Effector CD4-positive, alpha-beta T cell (primary cell): Measurements from ENCODE around the gene GRIK1.
"Not testable (repeated sequence)": the region's sequence is repeated elsewhere in the genome, so short reads cannot be mapped to it uniquely, and the experiment has no call there.

Experiments
- DNase-seq: peaks from one replicate; pipeline ENCODE4 v3.0.0-alpha.2; 2020

The GRIK1 gene

DNA sequence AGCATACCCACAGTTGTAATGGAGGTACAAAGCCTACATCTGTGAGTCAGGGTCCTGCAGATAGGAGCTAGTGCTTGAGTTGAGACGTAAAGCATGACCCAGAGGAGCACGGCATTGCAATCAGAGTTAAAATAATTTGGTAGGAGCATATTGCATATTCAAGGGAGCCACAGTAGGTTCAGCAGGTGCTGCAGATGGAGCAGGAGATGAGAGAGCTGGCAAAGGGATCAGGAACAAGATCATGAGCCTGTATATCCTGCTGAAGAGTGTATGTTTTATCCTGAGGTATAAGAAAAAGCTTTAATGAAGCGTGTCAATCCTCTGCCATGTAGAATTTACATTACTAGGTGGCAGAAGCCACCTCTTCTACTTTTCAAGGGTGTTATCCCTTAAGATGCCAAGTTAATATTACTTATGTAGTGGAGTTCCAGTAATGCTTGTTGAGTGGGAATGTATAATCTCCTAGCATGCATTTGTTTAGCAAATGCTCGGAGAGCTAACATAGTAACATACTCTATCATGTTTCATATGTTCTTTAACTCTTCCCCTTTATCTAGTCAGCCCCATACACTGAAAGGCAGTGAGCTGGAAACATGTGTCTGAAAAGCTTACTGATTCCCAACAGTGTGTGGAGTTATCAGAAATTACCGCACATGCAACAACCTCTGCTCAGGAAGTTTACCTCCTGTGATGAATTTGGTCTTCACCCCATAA is 300.3 kb downstream of the GRIK1 start:
- DNase-seq, result no peak

DNA sequence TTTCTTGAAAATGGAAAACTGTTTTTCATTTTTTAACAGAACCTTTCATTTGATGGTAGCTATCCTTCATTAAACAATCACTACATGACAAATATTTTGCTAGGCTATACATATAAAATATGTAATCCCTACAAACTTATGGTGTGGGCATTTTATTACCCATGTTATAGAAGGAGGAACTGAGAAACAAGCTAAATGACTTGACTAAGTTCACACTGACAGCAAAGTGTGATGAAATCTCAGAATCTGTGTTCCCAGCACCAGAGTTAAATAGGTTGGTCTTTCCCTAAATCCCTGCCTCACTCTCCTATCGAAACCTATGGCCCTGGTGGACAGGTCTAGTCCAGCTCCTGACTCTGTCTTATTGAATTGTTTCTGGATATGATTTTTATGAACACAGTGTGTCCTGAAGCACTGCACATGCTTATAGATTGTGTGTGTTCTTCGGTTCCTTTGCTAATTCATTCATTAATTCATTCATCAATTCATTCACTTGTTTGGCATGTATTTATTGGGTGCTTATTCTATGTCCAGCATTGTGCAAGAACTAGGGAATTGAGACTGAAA is 301.0 kb downstream of the GRIK1 start:
- no peak for DNase-seq

DNA sequence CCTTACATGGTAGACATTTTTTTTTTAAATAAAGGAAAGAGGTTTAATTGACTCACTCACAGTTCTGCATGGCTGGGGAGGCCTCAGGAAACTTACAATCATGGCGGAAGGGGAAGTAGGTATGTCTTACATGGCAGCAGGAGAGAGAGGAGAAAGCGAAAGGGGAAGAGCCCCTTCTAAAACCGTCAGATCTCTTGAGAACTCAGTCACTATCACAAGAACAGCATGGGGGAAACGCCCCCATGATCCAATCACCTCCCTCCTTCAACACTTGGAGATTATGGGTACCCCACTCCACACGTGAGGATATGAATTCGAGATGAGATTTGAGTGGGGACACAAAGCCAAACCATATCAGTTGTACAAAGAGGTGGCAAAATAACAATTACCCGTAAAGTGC is 301.7 kb downstream of the GRIK1 start:
- DNase-seq, result no peak

DNA sequence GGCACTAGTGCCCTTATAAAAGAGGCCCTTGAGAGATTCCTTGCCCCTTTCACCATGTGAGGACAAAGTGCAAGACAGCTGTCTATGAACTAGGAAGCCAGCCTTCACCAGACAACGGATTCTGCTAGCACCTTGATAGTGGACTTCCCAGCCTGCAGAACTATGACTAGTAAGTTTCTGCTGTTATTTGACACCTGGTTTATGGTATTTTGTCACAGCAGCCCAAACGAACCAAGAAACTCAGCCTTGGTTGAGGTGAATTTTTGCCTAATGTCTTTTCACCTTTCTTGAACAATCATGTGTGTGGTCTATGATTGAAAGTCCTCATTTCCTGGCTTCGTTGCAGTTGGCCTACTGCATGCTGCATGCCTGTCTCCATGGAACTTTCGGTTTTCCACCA is 302.2 kb downstream of the GRIK1 start:
- DNase-seq, result no peak

DNA sequence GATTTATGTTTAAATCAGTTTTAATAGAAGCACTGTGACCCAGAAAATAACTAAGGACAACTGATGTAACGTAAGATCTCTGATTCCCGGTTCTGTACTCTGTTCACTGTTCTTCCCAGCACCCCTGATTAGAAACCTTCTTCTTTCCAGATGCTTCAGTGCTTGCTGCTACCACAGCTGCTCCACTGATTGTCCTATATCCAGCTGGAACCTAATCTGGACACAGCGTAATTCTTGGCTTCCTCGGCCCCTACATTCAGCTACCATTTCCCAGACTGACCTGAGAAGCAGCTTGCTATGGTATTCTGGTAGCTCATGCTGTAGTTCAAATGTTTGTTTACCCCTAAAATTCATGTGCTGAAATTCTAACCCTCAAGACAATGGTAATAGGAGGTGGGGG is 302.7 kb downstream of the GRIK1 start:
- DNase-seq, result no peak

DNA sequence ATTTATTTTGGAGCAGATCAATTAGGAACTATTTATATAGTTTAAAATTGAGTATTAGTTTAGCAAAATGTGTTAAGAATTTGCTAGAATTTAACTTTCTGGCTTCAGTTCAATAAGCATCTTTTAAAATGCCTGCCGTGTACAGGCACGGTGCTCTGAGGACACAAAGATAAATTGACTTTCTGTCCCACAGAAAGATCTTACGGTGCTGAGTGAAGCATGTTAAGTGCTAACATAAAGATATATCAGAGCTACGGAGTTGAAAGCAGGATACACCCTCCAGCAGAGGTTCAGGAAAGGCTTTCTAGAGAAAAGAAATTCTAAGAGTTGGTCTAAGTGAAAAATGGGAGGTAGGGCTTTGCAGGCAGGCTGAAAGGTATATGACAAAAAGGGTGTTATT is 305.4 kb downstream of the GRIK1 start:
- DNase-seq, result no peak

DNA sequence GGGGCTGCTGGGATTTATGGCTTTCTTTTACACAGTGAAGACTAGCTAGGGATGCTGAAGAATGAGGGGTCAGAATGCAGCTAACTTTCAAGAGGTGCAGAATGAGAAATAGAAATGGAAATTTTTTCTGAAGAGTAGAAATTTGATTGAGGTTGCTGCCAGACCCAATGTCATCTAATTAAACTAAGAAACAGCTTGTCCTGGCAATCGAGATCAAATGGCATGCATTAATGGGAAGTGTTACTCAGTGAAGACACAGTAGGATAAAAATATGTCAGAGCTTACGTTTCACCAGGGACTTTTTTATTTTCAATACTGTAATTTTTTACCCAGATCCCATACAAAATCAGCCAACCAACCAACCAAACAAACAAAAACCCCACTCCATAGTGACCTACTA is 306.0 kb downstream of the GRIK1 start:
- no peak for DNase-seq

DNA sequence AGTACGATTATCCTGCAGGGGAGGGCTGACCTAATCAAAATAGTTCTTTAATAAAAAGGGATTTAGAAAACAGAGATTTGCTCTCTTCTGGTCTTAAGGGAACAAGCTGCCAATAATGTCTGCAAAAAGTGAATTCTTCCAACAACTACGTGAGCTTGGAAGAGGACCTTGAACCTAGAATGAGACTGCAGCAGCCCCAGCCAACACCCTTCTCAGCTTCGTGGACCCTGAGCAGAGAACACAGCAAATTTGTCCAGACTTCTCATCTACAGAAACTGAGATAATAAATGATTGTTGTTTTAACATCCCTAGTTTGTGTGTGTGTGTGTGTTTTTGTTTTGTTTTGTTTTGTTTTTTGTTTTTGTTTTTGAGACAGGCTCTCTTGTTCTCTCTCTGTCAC is 309.4 kb downstream of the GRIK1 start:
- DNase-seq, result no peak

DNA sequence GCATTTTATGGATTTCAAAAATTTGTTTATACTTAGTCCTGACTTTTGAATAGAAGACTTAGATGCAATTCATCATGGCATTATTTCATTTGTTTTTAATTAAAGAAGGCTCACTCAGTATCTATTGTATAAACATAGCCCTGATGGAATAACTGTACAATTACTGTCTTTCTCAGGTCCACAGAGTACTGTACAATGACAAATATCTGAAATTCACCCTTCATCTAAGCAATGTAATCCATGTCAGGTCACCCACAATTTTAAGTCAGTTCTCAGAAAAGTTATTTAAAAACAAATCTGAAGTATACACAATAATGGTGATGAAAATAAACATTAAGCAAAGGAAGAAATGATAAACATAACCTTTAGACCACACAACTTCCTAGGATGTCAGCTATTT is 311.9 kb downstream of the GRIK1 start:
- no peak for DNase-seq

DNA sequence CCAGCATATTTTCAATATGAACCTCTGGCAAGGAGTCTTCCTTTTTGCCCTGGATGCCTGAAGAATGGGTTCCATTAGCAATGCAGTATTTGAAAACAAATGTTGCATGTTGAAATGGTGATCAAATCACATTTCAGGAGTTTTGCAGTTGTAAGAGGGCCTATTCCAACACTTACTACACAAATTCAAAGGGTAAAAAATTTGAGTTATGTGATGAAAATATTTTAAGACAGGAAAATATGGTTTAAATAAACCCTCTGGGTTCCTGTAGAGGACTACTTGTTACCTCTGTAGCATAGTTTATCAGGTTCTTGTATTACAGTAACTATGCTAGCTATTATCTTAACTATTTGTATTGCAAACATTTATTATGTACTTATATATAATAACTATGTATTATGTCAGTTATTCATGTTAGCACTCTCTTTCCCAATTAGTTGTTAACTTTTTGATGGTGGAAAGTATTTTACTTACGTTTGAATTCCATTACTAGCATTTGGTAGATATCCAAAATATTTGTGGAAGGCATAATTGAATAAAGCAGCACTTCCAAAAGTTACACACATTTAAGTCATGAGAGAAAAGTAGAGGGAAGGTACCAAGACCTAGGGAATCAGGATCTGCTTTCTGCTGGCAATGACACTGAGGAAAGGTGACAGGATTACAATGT is 312.9 kb downstream of the GRIK1 start:
- no peak for DNase-seq

DNA sequence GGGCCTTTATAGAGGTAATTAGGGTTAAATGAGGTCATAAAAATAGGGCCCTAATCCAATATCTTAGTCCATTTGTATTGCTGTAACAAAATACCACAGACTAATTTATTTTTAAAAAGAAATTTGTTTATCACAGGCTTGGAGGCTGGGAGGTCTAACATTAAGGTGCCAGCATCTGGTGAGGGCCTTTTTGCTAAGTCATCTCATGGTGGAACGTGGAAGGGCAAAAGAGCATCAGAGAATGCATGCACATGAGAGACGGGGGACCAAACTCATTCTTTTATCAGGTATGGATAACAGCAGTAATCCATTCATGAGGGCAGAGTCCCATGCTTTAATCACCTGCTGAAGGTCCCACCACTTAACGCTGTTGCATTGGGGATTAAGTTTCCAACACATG is 313.8 kb downstream of the GRIK1 start:
- DNase-seq, result no peak

DNA sequence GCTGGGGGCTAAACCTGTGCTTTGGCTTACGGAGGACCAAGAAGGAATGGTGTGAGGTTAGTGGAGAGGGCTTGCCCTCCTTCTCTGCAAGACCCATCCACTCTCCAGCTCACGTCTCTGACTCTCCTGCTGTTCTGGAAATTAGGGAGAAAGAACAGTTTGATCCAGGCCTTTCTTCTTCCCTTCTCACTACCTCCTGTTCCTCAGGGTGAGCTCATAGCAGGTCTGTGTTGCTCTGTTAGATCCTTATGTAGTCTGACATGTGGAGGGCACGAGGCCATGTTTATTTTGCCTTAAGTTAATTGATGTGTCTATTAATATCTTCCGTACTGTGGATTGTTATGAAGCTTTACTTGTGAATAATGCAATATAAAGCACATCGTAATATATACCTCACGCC is 315.0 kb downstream of the GRIK1 start:
- no peak for DNase-seq

DNA sequence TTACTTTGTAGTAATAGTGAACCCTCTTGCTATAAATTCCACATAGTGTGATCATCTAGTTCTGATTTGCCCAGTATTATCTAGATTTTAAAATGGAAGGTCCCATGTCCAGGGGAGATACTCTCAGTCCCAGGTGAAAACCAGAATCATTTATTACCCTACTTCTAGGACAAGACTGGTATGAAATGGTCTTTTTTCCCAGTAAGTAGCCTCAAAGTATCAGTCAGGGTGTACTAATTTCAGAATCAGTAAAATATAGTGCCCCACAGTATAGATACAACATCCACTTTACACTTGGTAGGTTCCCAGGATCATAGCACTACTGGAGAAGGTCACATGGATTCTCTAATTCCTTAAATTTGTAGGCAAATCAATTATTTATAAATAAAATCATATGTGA is 318.3 kb downstream of the GRIK1 start:
- no peak for DNase-seq

DNA sequence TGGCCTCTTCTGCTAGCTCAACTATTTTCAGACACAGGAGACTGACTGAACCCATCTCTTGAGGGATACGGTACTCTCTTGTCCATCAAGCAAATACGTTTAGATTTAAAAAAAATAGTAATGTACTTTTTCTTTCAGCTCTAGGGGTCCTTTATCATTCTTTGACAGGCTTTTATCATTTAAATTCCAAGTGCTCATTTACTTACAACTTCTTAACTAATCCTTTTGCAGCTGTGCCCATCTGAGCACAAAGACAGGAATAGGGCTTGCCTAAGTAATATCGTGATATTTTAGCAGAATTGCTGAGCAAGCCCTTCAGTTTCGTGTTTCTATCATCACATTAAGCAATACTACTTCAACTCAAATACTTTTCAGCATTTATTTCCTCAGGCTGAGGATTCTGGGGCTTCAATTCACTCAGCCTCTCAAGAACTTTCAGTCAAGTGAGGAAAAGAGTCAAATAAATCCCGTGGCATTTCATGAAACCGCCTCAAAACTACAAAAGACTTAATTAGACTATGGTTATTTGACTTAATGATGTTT is 323.5 kb downstream of the GRIK1 start:
- DNase-seq, result no peak

DNA sequence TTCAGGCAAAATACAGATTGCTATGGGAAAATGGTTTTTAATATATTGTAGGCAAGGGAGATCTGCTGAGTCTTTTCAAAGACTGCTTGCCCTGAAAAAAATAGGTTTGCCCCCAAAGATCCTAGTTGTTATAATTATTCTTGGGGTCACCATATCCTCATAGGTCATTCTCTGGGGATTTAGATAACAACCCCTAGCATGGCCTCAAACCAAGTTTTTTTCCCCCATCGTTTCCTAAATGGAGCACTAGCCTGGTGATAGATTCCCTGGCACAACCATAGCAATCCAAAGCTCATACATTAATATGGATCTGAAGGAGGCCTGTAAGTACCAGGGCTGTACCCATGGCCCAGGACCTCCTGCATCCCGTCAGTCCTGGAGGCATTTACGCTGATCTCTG is 325.9 kb downstream of the GRIK1 start:
- DNase-seq, result no peak

DNA sequence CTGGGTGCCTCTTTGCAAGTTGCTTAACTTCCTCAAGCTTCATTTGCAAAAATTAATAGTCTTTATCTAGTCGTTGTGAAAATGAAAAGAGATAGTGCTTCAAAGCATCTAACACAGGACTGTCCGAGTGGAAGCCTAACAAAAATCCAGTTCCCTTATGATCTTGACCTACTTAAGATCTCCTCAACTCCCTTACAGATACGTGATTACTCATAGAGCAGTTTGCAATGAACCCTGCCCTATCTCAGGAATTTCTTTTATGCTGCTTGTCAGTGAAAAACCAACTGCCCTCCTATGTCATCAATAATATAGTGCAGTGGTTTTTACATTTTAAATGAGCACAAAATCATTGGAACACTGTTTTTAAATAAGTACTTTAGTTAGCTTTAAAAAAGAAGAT is 326.8 kb downstream of the GRIK1 start:
- DNase-seq, result no peak

DNA sequence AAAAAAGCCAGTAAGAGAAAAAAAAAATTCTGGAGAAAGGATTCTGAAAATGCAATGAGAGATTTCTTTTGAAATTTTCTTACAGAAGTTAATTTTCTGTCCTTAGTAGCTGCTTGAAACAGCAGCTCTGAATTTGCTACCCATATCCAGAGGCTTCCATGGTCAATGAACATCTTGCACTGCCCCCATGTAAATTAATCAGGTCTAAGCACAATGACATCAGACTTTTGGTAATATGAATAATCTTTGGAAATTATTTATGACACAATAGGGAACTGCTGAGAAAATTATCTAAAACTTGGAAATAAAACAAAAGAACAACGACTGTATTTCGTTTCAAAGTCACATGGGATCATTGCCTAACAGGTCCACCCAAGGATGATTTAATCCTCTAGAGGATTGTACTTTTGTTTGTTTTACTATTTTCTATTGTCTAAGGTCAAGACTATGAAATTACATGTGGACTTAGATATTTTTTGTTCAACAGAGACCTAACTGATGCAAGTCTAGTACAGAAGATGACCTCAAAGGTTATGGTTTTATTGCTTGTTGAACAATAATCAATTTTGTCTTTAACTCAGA is 328.9 kb downstream of the GRIK1 start:
- no peak for DNase-seq

DNA sequence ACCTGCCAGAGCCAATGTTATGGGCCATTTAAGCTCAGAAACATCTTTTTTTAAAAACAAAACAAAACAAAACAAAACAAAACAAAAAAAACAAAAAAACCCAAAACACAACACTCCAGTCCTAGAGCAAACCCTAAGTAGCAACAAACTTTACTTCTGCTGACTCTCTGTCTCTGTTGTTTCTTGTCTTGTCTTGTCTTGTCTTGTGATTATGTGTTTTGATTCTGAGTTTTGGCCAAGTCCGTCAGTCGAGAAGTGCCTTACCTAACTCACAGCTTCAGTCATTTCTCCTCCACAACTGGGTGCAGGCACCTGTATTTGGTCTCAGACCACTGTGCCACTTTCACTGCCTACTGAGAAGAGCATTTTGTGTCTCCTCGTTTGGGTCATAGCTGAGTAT is 333.2 kb downstream of the GRIK1 start:
- DNase-seq, result no peak

DNA sequence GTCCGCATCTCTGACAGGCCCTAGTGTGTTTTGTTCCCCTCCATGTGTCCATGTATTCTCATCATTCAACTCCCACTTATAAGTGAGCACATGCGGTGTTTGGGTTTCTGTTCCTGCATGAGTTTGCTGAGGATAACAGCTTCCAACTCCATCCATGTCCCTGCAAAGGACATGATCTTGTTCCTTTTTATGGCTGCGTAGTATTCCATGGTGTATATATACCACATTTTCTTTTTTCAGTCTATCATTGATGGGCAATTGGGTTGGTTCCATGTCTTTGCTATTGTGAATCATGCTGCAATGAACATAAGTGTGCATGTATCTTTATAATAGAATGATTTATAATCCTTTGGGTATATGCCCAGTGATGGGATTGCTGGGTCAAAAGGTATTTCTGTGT is 334.6 kb downstream of the GRIK1 start:
- not testable (repeated sequence) for DNase-seq

DNA sequence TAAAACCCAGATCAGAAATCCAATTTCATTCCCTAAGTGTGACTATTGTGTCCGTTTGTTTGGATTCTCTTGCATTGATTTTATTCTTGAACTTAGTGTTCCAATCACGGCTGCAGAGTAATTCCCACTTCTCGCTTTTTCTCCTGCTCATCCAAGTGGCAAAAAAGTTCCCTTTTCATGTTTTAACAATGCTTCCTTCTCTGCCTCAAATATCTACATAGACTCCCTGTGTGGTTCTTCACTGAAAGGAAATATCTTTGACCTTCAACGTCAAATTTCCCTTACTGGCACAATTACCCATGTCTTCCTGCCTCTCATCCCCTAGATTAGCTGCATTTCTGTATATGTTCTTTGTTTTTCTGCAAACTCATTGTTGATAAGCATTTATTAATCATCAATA is 335.7 kb downstream of the GRIK1 start:
- DNase-seq, result no peak

DNA sequence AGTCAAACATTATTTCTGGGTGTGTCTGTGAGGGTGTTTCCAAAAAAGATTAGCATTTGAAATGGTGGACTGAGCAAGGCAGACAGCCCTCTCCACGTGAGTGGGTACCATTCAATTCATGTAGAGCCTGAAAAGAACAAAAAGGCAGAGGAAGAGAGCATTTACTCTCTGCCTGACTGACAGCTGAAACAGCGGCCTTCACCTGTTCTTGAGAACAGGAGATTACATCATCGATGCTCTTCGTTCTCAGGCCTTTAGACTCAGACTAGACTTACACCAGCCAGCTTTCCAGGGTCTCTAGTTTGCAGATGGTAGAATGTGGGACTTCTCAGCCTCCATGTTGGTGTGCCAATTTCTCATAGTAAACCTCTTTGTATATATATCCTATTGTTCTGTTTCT is 338.7 kb downstream of the GRIK1 start:
- DNase-seq, result no peak

DNA sequence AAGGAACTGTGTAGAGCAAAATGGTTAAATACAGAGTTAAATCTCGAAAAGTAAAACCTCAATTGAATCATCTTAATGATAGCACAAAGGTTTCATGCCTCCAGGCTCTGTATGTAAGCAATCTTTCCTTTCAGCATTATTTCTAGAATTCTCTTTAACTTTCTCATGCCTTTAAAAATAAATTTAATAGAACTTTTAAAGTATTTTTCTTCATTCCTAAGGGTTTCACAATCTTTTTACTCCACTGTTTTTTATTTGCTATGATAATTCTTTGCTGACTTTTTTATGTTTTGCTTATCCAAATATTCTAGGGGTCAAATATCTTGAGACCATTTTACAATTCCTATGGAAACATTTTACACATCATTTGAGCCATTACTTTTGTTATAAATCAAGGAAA is 353.1 kb downstream of the GRIK1 start:
- no peak for DNase-seq

DNA sequence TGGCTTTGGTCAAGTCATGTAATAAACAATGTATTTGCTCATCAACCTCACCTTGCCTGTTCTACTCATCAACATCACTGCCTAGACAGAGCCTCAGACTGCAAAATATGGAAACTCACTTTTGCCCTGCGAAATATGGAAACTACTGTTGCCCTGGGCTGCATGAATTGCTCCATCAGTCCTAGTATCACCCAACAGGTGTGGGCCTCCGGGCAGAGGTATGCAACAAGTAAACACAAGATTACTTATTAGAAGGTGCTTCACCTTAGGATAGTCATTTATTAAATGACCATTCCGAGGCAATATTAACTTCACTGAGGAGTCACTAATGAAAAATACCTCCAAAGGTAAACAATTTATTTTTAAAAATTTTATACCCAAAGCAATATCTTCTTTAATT is 354.3 kb downstream of the GRIK1 start:
- DNase-seq, result no peak

DNA sequence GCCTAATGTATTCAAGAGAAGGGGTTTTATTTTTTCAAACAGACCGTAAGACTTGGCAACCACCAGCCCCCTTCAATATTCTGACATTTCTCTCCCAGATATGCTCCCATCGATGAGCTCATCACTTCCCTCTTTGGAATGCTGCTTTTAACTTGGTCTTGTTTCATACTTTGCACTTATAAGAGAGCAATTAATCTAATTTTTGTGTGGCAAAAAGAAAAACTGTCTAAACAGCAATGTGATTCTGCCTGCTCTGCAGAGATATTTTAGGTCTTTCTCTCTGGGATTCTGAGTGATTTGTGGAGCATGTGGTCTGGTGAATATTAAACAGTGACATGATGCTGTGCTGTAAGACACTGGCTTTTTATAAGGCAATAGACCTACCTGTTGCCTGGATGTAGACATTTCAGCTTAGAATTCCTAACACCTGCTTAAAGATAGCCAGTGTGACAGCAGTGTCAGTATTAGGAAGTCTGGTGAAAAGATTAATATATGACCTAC is 356.3 kb downstream of the GRIK1 start:
- DNase-seq, result no peak
